Stimulated activated CD4-positive, alpha-beta T cell treated with anti-CD3 and anti-CD28 coated beads, Interleukin-2, amount 100 ng/mL, for 4 hours (primary cell): Measurements from ENCODE around the gene TAB2.

Experiments
- DNase-seq: peaks from one replicate; pipeline ENCODE4 v3.0.0-alpha.2; 2020; ENCODE audit warnings: low read depth

The TAB2 gene

DNA sequence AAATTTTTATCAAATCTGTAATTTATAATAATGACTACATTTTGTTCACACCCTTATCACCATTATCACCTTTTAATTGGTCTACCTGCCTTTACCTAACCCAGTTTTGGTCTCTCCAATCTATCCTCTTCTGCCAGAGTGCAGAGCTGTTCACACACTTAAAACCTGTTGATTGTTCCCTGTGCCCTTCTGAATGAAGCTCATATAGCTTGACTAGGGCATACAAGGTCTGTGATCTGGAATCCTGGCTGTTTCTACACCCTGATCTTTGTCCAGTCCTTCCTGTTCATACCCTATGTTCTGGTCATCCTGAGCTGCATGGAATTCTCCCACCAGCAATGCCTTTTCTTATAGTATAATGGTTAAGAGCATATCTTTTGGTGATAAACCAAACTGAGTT lies 53.6 kb downstream of the TAB2 start:
- DNase-seq: no peak

GRCh38 chr6:149372062-149372461 lies 54.5 kb downstream of the TAB2 start:
- DNase-seq: no peak

- DNase-seq: no peak
These were observed 56.0 kb downstream of the TAB2 start for GRCh38 chr6:149373511-149373910.

GRCh38 chr6:149379977-149380376 lies 62.5 kb downstream of the TAB2 start:
- no peak for DNase-seq

DNA sequence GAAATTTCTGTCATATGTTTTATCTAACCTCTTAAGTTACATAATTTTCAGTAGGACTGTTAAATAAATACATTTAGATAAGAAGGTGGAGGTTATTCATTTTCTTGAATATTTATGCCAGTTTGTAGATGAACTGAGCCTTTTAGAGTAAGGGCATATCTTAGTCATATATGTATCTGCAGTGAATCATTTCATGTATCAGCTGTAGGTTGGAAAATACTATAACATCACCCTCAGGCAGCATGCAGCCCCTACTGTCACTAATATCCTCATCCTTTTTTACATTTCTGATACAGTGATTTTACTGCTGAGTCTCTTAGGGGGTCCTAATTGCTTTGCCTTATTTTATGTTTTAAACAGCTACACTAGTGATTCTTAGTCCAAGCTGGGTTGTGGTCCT lies 63.0 kb downstream of the TAB2 start:
- no peak for DNase-seq

DNA sequence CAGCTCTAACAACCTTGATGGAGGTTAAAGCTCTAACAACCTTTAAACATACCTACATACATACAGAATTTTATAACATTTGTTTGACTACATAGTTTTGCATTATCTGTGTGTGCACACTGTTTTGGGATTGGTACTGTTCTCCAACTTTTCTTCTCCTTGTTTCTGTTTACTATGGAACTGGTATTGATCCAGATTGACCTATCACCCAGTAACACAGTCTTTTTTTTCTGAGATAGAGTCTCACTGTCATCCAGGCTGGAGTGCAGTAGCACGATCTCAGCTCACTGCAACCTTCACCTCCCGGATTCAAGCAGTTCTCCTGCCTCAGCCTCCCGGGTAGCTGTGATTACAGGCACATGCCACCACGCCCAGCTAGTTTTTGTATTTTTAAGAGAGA lies 65.9 kb downstream of the TAB2 start:
- DNase-seq: no peak

GRCh38 chr6:149384464-149384863 lies 67.0 kb downstream of the TAB2 start:
- no peak for DNase-seq

DNA sequence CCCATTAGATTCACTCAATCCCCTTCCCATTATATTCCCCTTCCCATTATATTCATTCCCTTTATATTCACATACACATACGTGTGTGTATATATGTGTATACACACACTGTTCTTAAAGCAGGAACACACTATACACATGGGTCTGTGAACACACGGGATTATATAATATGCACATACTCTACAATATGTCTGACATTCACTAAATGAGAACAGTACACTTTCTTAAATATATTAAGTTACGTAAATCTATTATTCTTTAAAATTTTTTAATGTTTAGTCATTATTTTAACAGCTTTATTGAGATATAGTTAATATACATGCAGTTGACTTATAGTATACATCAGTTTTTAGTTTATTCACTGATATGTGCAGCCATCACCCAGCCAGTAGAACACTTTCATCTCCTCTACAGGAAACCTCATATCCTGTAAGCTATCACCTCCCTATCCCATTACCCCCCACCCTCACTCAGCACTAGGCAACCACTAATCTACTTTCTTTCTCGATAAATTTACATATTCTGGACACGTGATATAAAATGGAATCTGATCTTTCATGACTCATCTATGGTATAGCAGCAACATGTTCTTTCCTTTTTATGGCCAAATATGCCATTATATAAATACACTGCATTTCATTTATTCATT lies 68.6 kb downstream of the TAB2 start:
- DNase-seq: no peak

DNA sequence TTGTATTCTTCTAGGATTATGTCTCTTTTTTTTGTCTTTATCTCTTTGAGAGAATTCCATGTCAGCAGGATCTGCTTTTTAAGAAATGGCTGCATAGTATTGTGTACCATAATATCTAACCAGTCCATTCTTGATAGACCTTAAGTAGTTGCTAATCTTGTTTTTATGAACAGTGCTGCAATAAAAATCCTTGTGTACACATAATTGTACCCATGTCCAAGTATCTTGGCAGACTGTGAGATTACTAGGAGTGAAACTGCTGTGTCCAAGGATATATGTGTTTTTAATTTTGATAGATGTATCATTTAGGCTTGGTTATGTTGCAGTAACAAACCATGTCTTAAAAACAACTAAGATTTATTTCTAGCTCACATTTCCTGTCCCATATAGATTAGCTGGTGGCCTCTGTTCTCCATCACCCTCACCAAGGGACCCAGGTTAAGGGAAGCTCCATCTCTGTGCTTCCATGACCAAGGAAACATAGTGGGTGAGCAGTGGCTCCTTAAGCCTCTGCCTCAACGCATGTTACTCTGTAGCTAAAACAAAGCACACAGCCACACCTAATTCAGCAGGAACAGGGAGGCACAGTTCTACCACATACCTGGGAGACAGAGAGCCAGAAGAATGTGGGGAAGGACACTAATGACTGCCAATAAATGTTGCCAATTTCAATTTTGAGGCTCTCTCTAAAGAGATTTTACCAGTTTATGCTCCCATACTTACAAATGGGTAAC lies 70.4 kb downstream of the TAB2 start:
- no peak for DNase-seq

DNA sequence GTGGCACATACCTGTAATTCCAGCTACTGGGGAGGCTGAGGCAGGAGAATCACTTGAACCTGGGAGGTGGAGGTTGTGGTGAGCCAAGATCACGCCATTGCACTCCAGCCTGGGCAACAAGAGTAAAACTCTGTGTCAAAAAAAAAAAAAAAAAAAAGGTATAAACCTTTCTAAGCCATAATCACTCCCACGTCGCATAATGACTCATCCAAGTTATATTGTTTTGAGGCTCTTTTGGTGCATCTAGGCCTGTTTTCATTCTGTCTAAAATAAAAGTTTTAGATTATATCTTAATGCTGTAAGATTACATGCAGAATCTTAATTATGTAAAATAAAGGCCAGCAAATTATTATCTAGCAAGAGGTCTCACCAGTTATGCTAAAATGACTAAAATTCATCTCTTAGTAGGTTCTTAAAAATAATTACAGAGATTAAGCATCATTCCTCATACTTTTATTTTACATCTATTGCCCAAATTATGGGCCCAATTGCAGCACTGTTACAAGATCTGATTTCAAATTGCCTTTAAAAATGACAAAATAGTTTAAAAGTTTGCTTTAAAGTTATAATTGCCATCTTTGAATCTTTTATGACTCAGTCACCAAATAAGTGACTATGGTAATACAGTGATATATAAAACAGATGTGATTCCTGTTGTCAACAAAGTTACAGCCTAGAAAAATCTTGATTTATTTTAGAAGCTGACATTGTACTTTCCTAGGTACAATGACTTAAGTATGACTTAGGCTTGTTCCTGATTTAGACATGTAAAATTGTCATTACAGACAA lies 72.2 kb downstream of the TAB2 start:
- DNase-seq: no peak

GRCh38 chr6:149392093-149392492 lies 74.6 kb downstream of the TAB2 start:
- no peak for DNase-seq

DNA sequence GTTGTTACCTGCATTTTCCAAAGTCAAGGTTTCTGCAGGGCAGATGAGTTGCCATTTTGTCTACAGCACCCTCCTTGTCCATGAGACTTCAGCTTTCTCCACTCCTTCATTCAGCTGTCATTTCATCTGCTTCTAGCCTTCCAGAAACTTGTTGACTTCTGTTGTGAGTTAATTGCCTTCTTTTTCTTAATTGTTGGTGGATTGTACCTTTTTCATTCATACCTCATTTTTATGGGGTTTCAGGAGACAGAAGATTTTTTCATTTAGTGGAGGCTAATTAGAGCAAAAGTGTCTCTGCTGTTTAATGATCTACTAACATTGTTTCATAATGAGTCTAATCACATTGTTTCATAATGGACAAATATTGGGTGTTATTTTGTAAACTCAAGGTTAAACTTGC lies 75.0 kb downstream of the TAB2 start:
- DNase-seq: no peak

- no peak for DNase-seq
These were observed 75.6 kb downstream of the TAB2 start for GRCh38 chr6:149393002-149393679.

DNA sequence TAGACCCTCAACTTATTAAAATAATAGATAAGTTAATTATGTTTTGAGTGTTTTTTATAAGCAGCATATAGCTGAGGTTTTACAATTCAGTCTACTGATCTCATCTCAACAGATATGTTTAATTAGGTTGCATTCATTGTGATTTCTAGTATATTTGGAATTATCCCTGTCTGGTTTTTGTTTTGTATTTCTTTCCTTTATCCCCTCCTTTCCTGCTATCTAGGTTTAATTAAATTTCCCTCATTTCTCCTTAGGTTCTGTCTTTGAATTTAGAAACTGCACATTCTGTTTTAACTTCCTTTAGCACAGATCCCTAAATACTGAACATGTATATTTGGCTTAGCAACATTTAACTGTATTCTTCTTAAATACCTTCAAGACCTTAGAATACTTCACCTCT lies 77.7 kb downstream of the TAB2 start:
- DNase-seq: no peak

GRCh38 chr6:149397384-149397783 lies 79.9 kb downstream of the TAB2 start:
- no peak for DNase-seq

- no peak for DNase-seq
These were observed 82.5 kb downstream of the TAB2 start, which contains the start of gene SUMO4 for GRCh38 chr6:149400050-149400449. TSS of gene SUMO4 (plus strand) at chr6:149400262. CDS start at chr6:149400392, 130 bp downstream.

DNA sequence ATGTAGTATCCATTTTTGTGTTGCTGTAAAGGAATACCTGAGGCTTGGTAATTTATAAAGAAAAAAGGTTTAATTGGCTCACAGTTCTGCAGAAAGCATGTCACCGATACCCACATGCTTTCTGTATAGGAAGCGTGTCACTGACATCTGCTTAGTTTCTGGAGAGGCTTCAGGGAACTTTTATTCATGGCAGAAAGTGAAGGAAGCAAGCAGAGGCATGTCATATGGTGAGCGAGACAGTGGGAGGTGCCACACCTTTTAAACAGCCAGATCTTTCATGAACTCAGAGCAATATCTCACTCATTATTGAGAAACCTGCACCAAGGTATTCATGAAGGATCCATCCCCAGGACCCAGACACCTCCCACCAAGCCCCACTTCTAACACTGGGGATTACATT lies 86.0 kb downstream of the TAB2 start:
- no peak for DNase-seq

DNA sequence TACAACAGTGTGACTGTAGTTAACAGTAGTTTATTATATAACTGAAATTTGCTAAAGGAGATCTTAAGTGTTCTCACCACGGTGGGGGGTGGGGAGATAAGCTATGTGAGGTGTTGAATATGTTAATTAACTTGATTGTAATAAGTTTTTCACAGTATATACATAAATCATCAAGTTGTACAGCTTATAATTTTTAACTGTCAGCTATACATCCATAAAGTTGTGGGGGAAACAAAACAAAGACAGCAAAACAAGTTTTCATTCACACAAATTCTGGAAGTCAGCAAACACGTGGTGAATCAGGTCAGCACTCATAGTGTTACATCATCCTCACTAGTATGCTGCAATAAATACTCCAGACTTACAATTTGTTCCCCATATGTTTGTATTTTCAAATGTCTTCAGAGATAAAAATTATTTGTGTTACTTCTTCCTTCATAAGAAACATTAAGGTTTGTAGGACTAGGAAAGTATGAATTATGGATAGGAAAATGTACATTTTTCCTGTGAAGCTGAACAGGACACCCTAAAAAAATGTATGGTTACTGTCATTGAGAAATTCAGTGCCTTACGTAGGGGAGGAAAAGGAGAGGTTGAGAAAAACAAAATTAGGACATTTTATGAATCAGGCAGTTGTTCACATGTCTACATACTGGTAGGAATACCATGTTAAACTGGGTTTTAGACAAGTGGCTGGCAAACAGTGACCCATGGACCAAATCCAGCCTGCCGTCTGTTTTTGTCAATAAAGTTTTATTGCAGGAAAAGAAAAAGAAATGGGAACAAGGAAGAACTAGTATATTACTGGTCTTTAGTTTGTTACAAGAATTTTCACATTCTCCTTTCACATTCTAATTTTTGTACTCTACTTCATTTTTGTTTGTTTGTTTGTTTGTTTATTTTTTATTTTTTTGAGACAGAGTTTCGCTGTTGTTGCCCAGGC lies 88.6 kb downstream of the TAB2 start:
- DNase-seq: no peak

GRCh38 chr6:149409617-149410016 lies 92.1 kb downstream of the TAB2 start:
- no peak for DNase-seq

- DNase-seq: no peak
These were observed 93.0 kb downstream of the TAB2 start for GRCh38 chr6:149410557-149410956.

DNA sequence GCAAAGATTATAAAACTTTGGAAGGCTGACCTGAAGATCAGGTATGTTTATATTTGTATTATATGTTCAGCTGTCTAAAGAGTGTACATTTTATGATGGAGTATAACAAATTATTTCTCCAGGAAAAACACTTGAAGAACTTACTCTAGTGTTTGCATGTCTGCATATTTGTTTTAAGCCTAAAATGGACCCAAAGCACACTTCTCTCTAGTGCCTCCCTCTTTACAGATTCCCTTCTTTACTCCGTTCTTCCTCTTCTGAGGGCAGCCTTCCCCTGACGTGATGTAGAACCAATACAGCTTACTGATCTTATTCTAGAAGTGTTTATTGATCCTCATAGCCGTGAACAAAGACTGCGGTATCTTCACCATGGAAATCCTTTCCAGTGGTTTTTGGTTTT lies 96.5 kb downstream of the TAB2 start:
- no peak for DNase-seq
